Measurements from ENCODE around the gene ANKRD18B.

GRCh38 chr9:33489066-33489465 lies 35.0 kb upstream of the ANKRD18B start:
- TF ChIP-seq FOXK1 (CRISPR knock-in tag; IDR thresholded peaks at IDR 0.05; ENCODE audit: borderline replicate concordance) (no peak), POLR2AphosphoS5 (IDR thresholded peaks at IDR 0.05; ENCODE audit: control insufficient read depth, insufficient read depth, low read depth, low read length) (no peak), ADNP (tag; IDR thresholded peaks at IDR 0.05) (no peak), RAD21 (CRISPR knock-in tag; conservative IDR thresholded peaks at IDR 0.05 in 1 of 2, IDR thresholded peaks at IDR 0.05 in 1 of 2) (no peak), JUN (IDR thresholded peaks at IDR 0.05; ENCODE audit: borderline replicate concordance, low read depth, low read length) (no peak), JUN (CRISPR knock-in tag; IDR thresholded peaks at IDR 0.05; ENCODE audit: borderline replicate concordance) (no peak), CBX8 (IDR thresholded peaks at IDR 0.05; ENCODE audit: borderline replicate concordance, extremely low read depth, low read depth, low read length, poor library complexity, severe bottlenecking) (no peak), E2F8 (IDR thresholded peaks at IDR 0.05; ENCODE audit: low read depth, partially characterized antibody) (no peak), SMAD1 (IDR thresholded peaks at IDR 0.05; ENCODE audit: low read depth, low read length, partially characterized antibody) (no peak)
- TF ChIP-seq, protein P1, sequence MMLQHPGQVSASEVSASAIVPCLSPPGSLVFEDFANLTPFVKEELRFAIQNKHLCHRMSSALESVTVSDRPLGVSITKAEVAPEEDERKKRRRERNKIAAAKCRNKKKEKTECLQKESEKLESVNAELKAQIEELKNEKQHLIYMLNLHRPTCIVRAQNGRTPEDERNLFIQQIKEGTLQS (IDR thresholded peaks at IDR 0.05) = no peak
- TF ChIP-seq, protein P1 (CRISPR knock-in tag; conservative IDR thresholded peaks at IDR 0.05) = no peak
